K562 (cell line): ENCODE data around the gene NUP62CL.
"Not testable (repeated sequence)": the region's sequence is repeated elsewhere in the genome, so short reads cannot be mapped to it uniquely, and the experiment has no call there.

Source experiments
- JUN ChIP-seq, 2 experiments: sonication (generic) in 1 of 2; formaldehyde crosslinking in 1 of 2; IDR thresholded peaks; 2 replicates each; pipeline versions ENCODE4 v1.6.1 to v1.8.0; 2012 to 2022; ENCODE audit warnings: borderline replicate concordance in 2 of 2, mild to moderate bottlenecking in 2 of 2, improper control_type of control experiment in 1 of 2, low read depth in 1 of 2, low read length in 1 of 2, missing genetic modification reagents in 1 of 2
- JUNB ChIP-seq: fragments of 450-650 bp; formaldehyde crosslinking; conservative IDR thresholded peaks from 2 replicates; pipeline ENCODE4 v1.4.0; 2020; ENCODE audit warnings: mild to moderate bottlenecking
- MCM7 ChIP-seq, 2 experiments: fragments of 450-650 bp; IDR thresholded peaks; 2 replicates each; pipeline ENCODE4 v1.6.1; 2016 to 2018
- NONO ChIP-seq, 2 experiments: fragments of 200-400 bp in 1 of 2; fragments of 450-650 bp in 1 of 2; formaldehyde crosslinking in 1 of 2; IDR thresholded peaks; 2 replicates each; pipeline ENCODE4 v1.6.1; 2017; ENCODE audit warnings: low read depth in 2 of 2, mild to moderate bottlenecking in 2 of 2, moderate library complexity in 2 of 2, low read length in 1 of 2
- RFX5 ChIP-seq: IDR thresholded peaks from 2 replicates; pipeline ENCODE4 v1.6.1; 2011; ENCODE audit warnings: low read depth, mild to moderate bottlenecking, improper control_type of control experiment, low read length
- SMAD1 ChIP-seq: fragments of 150-350 bp; IDR thresholded peaks from 2 replicates; pipeline ENCODE4 v1.6.1; 2014; ENCODE audit warnings: low read length, low read depth; ENCODE audit not compliant: partially characterized antibody
- TEAD2 ChIP-seq: fragments of 450-650 bp; IDR thresholded peaks from 2 replicates; pipeline ENCODE4 v1.6.1; 2016; ENCODE audit warnings: missing genetic modification characterization, control low read depth, missing compliant biosample characterization
- ZBED1 ChIP-seq: IDR thresholded peaks from 2 replicates; pipeline ENCODE4 v1.6.1; 2014
- ZNF121 ChIP-seq: sonication (generic); formaldehyde crosslinking; conservative IDR thresholded peaks from 2 replicates; pipeline ENCODE4 v1.8.0; 2022; ENCODE audit warnings: missing genetic modification reagents
- TF ChIP-seq, protein P1 (sequence below), 3 experiments: IDR thresholded peaks in 2 of 3; conservative IDR thresholded peaks in 1 of 3; 2 replicates each; pipeline ENCODE4 v1.5.1; 2011 to 2012; ENCODE audit warnings: low read length in 3 of 3, mild to moderate bottlenecking in 3 of 3, control low read depth in 2 of 3, improper control_type of control experiment in 1 of 3, inconsistent platforms in 1 of 3, low read depth in 1 of 3, mixed read lengths in 1 of 3, moderate library complexity in 1 of 3; ENCODE audit not compliant: insufficient read depth in 2 of 3

- not testable (repeated sequence) for TF ChIP-seq ZBED1; NONO (IDR thresholded peaks at IDR 0.05; ENCODE audit: low read depth in 2 of 2, low read length in 1 of 2); MCM7 (IDR thresholded peaks at IDR 0.05); JUNB; JUN (IDR thresholded peaks at IDR 0.05; ENCODE audit: borderline replicate concordance, low read depth, low read length); JUN (CRISPR knock-in tag; IDR thresholded peaks at IDR 0.05; ENCODE audit: borderline replicate concordance); TEAD2 (tag); ZNF121; RFX5; SMAD1
- TF ChIP-seq, protein P1, sequence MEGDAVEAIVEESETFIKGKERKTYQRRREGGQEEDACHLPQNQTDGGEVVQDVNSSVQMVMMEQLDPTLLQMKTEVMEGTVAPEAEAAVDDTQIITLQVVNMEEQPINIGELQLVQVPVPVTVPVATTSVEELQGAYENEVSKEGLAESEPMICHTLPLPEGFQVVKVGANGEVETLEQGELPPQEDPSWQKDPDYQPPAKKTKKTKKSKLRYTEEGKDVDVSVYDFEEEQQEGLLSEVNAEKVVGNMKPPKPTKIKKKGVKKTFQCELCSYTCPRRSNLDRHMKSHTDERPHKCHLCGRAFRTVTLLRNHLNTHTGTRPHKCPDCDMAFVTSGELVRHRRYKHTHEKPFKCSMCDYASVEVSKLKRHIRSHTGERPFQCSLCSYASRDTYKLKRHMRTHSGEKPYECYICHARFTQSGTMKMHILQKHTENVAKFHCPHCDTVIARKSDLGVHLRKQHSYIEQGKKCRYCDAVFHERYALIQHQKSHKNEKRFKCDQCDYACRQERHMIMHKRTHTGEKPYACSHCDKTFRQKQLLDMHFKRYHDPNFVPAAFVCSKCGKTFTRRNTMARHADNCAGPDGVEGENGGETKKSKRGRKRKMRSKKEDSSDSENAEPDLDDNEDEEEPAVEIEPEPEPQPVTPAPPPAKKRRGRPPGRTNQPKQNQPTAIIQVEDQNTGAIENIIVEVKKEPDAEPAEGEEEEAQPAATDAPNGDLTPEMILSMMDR (IDR thresholded peaks at IDR 0.05 in 2 of 3, conservative IDR thresholded peaks at IDR 0.05 in 1 of 3; ENCODE audit: insufficient read depth in 2 of 3, low read depth in 1 of 3, low read length in 3 of 3), result not testable (repeated sequence)
Observed at GRCh38 chrX:107198074-107198473, 8.2 kb downstream of the NUP62CL start.
